ENCODE data around the gene MROH2A.

Gene MROH2A

GRCh38 chr2:233796254-233796653 lies 18.1 kb downstream of the MROH2A start:
- H2AFZ ChIP-seq (ENCODE audit: low read depth, low read length) = no peak overlapping the region
- no peaks in the 10 kb centered on the region for H3K9me3 ChIP-seq (ENCODE audit: low read length)
- H3K27me3 ChIP-seq (ENCODE audit: insufficient read depth, low read length) = no peaks in the 10 kb centered on the region
- H3K4me1 ChIP-seq (ENCODE audit: insufficient read depth, low read length) = no peaks in the 10 kb centered on the region
- no peaks in the 10 kb centered on the region for H3K36me3 ChIP-seq (ENCODE audit: insufficient read depth, low read length)
- no peak overlapping the region for H3K4me3 ChIP-seq (ENCODE audit: low read length)

GRCh38 chr2:233798335-233799086 lies 20.4 kb downstream of the MROH2A start:
- Histone ChIP-seq H3K4me1 (ENCODE audit: insufficient read depth, low read length) (no peaks in the 10 kb centered on the region), H2AFZ (ENCODE audit: low read depth, low read length) (no peak overlapping the region), H3K36me3 (ENCODE audit: insufficient read depth, low read length) (no peaks in the 10 kb centered on the region), H3K9me3 (ENCODE audit: low read length) (no peaks in the 10 kb centered on the region), H3K27me3 (ENCODE audit: insufficient read depth, low read length) (no peaks in the 10 kb centered on the region), H3K4me3 (ENCODE audit: low read length) (no peak overlapping the region)

- Histone ChIP-seq H3K9me3 (ENCODE audit: low read length) (no peaks in the 10 kb centered on the region), H3K4me3 (ENCODE audit: low read length) (no peak overlapping the region), H3K27me3 (ENCODE audit: insufficient read depth, low read length) (no peaks in the 10 kb centered on the region), H3K4me1 (ENCODE audit: insufficient read depth, low read length) (no peaks in the 10 kb centered on the region), H2AFZ (ENCODE audit: low read depth, low read length) (no peak overlapping the region), H3K36me3 (ENCODE audit: insufficient read depth, low read length) (no peaks in the 10 kb centered on the region)
Observed at GRCh38 chr2:233799087-233799665, 21.0 kb downstream of the MROH2A start.

GRCh38 chr2:233799716-233800115 lies 21.6 kb downstream of the MROH2A start:
- H2AFZ ChIP-seq (ENCODE audit: low read depth, low read length) = no peak overlapping the region
- no peak overlapping the region for H3K4me3 ChIP-seq (ENCODE audit: low read length)
- no peaks in the 10 kb centered on the region for H3K27me3 ChIP-seq (ENCODE audit: insufficient read depth, low read length)
- H3K4me1 ChIP-seq (ENCODE audit: insufficient read depth, low read length) = no peaks in the 10 kb centered on the region
- no peaks in the 10 kb centered on the region for H3K9me3 ChIP-seq (ENCODE audit: low read length)
- H3K36me3 ChIP-seq (ENCODE audit: insufficient read depth, low read length) = no peaks in the 10 kb centered on the region

- Histone ChIP-seq H3K4me1 (ENCODE audit: insufficient read depth, low read length) (no peaks in the 10 kb centered on the region), H3K9me3 (ENCODE audit: low read length) (no peaks in the 10 kb centered on the region), H3K4me3 (ENCODE audit: low read length) (no peak overlapping the region), H3K36me3 (ENCODE audit: insufficient read depth, low read length) (no peaks in the 10 kb centered on the region), H2AFZ (ENCODE audit: low read depth, low read length) (no peak overlapping the region), H3K27me3 (ENCODE audit: insufficient read depth, low read length) (no peaks in the 10 kb centered on the region)
Observed at GRCh38 chr2:233800208-233800607, 22.1 kb downstream of the MROH2A start.

- no peaks in the 10 kb centered on the region for H3K4me1 ChIP-seq (ENCODE audit: insufficient read depth, low read length)
- H3K9me3 ChIP-seq (ENCODE audit: low read length) = no peaks in the 10 kb centered on the region
- no peaks in the 10 kb centered on the region for H3K36me3 ChIP-seq (ENCODE audit: insufficient read depth, low read length)
- no peak overlapping the region for H2AFZ ChIP-seq (ENCODE audit: low read depth, low read length)
- no peak overlapping the region for H3K4me3 ChIP-seq (ENCODE audit: low read length)
- no peaks in the 10 kb centered on the region for H3K27me3 ChIP-seq (ENCODE audit: insufficient read depth, low read length)
Observed at GRCh38 chr2:233801357-233802131, 23.4 kb downstream of the MROH2A start.

- no peak overlapping the region for H2AFZ ChIP-seq (ENCODE audit: low read depth, low read length)
- H3K4me1 ChIP-seq (ENCODE audit: insufficient read depth, low read length) = no peaks in the 10 kb centered on the region
- H3K27me3 ChIP-seq (ENCODE audit: insufficient read depth, low read length) = no peaks in the 10 kb centered on the region
- H3K36me3 ChIP-seq (ENCODE audit: insufficient read depth, low read length) = no peaks in the 10 kb centered on the region
- no peak overlapping the region for H3K4me3 ChIP-seq (ENCODE audit: low read length)
- no peaks in the 10 kb centered on the region for H3K9me3 ChIP-seq (ENCODE audit: low read length)
Observed at GRCh38 chr2:233802132-233802815, 24.1 kb downstream of the MROH2A start.

GRCh38 chr2:233803292-233803911 lies 25.3 kb downstream of the MROH2A start:
- Histone ChIP-seq H3K4me3 (ENCODE audit: low read length) (no peak overlapping the region), H3K27me3 (ENCODE audit: insufficient read depth, low read length) (no peaks in the 10 kb centered on the region), H3K4me1 (ENCODE audit: insufficient read depth, low read length) (no peaks in the 10 kb centered on the region), H3K36me3 (ENCODE audit: insufficient read depth, low read length) (no peaks in the 10 kb centered on the region), H2AFZ (ENCODE audit: low read depth, low read length) (no peak overlapping the region), H3K9me3 (ENCODE audit: low read length) (no peaks in the 10 kb centered on the region)

- Histone ChIP-seq H3K9me3 (ENCODE audit: low read length) (no peaks in the 10 kb centered on the region), H2AFZ (ENCODE audit: low read depth, low read length) (no peak overlapping the region), H3K4me1 (ENCODE audit: insufficient read depth, low read length) (no peaks in the 10 kb centered on the region), H3K4me3 (ENCODE audit: low read length) (no peak overlapping the region), H3K36me3 (ENCODE audit: insufficient read depth, low read length) (no peaks in the 10 kb centered on the region), H3K27me3 (ENCODE audit: insufficient read depth, low read length) (no peaks in the 10 kb centered on the region)
Observed at GRCh38 chr2:233803994-233804393, 25.9 kb downstream of the MROH2A start.

GRCh38 chr2:233807215-233807865 lies 29.2 kb downstream of the MROH2A start:
- Histone ChIP-seq H2AFZ (ENCODE audit: low read depth, low read length) (no peak overlapping the region), H3K4me1 (ENCODE audit: insufficient read depth, low read length) (no peaks in the 10 kb centered on the region), H3K27me3 (ENCODE audit: insufficient read depth, low read length) (no peaks in the 10 kb centered on the region), H3K9me3 (ENCODE audit: low read length) (no peaks in the 10 kb centered on the region), H3K4me3 (ENCODE audit: low read length) (no peak overlapping the region), H3K36me3 (ENCODE audit: insufficient read depth, low read length) (no peaks in the 10 kb centered on the region)

GRCh38 chr2:233807966-233808935 lies 30.1 kb downstream of the MROH2A start:
- no peak overlapping the region for H2AFZ ChIP-seq (ENCODE audit: low read depth, low read length)
- H3K9me3 ChIP-seq (ENCODE audit: low read length) = no peaks in the 10 kb centered on the region
- H3K4me1 ChIP-seq (ENCODE audit: insufficient read depth, low read length) = no peaks in the 10 kb centered on the region
- no peak overlapping the region for H3K4me3 ChIP-seq (ENCODE audit: low read length)
- no peaks in the 10 kb centered on the region for H3K36me3 ChIP-seq (ENCODE audit: insufficient read depth, low read length)
- no peaks in the 10 kb centered on the region for H3K27me3 ChIP-seq (ENCODE audit: insufficient read depth, low read length)
